Measurements from ENCODE around the gene UPK3BL1. TPM values are rescaled to one million over a fixed set of nuclear protein-coding genes. Genes with fewer than 3 reads are reported as not detected.
"Not testable (repeated sequence)": the region's sequence is repeated elsewhere in the genome, so short reads cannot be mapped to it uniquely, and the experiment has no call there.

UPK3BL1 gene
- polyA plus RNA-seq, 1 of the 3 experiments (the other 2 are of a cell fraction), result 16.5 TPM

DNA sequence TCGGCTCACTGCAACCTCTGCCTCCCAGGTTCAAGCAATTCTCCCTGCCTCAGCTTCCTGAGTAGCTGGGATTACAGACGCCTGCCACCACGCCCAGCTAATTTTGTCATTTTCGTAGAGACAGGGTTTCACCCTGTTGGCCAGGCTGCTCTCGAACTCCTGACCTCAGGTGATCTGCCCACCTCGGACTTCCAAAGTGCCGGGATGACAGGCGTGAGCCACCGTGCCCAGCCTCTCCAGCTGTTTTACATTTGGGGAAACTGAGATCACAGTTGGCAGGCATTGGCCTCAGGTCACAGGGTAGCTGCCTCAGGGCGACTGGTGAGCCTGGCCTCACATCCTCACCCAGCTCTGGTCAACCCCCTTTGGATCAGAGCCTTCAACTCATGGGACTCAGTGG is 32.9 kb downstream of the UPK3BL1 start:
- WGBS (ENCODE audit: low lambda C conversion rate), result 80% methylated on average over 1 of the region's 10 CpGs
- POLR2A ChIA-PET, result not testable (repeated sequence)

DNA sequence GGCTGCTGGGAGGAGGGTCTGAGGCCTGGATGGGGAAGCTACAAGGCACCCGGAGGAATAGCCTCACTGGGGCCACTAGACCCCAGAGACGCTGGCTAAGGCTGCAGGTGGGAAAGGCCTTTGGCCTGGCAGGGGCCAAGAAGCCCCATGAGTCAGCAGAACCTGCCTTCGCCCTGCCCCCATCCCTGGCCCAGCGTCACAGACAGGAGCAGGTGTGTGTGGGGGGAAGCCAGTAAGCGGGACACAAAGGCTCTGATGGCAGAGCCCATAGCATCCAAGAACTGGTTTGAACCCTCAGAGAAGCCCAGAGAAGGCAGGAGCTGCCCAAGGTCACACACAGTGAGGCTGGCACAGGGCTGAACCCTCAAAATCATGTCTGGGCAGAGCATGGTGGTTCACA is 35.7 kb downstream of the UPK3BL1 start:
- H3K9me3 ChIP-seq; H3K4me2 ChIP-seq; H3K9me2 ChIP-seq; H3K4me1 ChIP-seq (ENCODE audit: control insufficient read depth in 1 of 2, insufficient read depth in 2 of 2, low read depth in 1 of 2, low read length in 1 of 2); H3K4me3 ChIP-seq (ENCODE audit: low read depth in 2 of 2, low read length in 1 of 2); CTCF ChIA-PET; H4K20me1 ChIP-seq (ENCODE audit: insufficient read depth); H3K9ac ChIP-seq; H3K36me3 ChIP-seq (replicated peaks in 1 of 2; ENCODE audit: control insufficient read depth in 1 of 2, insufficient read depth in 2 of 2, low read length in 1 of 2); DNase-seq; POLR2A ChIA-PET; H2AFZ ChIP-seq (ENCODE audit: low read depth); H3K79me2 ChIP-seq (ENCODE audit: insufficient read depth); H3F3A ChIP-seq (replicated peaks; ENCODE audit: insufficient read depth); H3K27ac ChIP-seq (ENCODE audit: low read depth in 2 of 2, low read length in 1 of 2); H3K27me3 ChIP-seq (ENCODE audit: insufficient read depth): not testable (repeated sequence)
- WGBS (ENCODE audit: low lambda C conversion rate), result no CpG with 5 or more reads among the region's 5 CpGs

More for the DNA sequence above, 32.9 kb downstream of the UPK3BL1 start:
- H3K36me3 ChIP-seq (replicated peaks in 1 of 2; ENCODE audit: control insufficient read depth in 1 of 2, insufficient read depth in 2 of 2, low read length in 1 of 2); H3K4me3 ChIP-seq (ENCODE audit: low read depth in 2 of 2, low read length in 1 of 2); H3F3A ChIP-seq (replicated peaks; ENCODE audit: insufficient read depth); H3K27me3 ChIP-seq (ENCODE audit: insufficient read depth); H3K4me2 ChIP-seq; H3K9me2 ChIP-seq; H3K27ac ChIP-seq (ENCODE audit: low read depth in 2 of 2, low read length in 1 of 2); DNase-seq; H3K4me1 ChIP-seq (ENCODE audit: control insufficient read depth in 1 of 2, insufficient read depth in 2 of 2, low read depth in 1 of 2, low read length in 1 of 2); H3K79me2 ChIP-seq (ENCODE audit: insufficient read depth); H4K20me1 ChIP-seq (ENCODE audit: insufficient read depth); H2AFZ ChIP-seq (ENCODE audit: low read depth); CTCF ChIA-PET; H3K9ac ChIP-seq; H3K9me3 ChIP-seq: not testable (repeated sequence)

DNA sequence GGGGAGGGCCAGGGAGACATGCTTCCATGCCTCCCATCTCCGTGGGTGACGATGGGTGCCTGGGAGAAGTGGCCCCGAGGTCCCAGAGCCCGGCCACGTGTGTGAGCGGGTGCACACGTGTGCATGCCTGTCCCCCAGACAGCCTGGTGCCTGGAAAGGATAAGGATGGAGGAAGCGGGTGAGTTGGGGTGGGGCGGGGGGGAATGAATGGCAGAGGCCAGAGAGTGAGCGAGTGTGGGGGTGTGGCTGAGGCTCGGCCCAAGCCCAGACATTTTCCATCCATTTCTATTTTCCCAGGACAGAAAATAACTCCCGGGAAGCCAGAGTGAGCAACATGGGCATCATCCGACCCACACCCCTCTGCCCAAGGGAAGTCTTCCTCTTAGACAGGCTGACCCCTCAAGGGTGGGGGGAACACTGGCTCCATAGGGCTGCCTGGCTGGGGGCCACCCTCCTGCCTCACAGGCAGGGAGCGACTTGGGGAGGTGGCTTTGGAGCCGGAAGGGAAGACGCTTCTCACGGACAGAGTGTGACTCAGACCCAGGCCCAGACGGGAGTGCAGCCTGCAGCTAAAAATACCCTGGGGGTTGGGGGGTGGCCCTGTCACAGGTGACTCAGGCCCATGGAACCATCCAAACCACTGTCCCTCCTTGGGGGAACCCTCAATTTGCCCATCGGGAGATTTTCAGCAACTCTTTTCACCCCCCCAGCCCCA is 38.0 kb downstream of the UPK3BL1 start:
- CTCF ChIA-PET, POLR2A ChIA-PET: not testable (repeated sequence)
- WGBS (ENCODE audit: low lambda C conversion rate), result no CpG with 5 or more reads among the region's 19 CpGs

DNA sequence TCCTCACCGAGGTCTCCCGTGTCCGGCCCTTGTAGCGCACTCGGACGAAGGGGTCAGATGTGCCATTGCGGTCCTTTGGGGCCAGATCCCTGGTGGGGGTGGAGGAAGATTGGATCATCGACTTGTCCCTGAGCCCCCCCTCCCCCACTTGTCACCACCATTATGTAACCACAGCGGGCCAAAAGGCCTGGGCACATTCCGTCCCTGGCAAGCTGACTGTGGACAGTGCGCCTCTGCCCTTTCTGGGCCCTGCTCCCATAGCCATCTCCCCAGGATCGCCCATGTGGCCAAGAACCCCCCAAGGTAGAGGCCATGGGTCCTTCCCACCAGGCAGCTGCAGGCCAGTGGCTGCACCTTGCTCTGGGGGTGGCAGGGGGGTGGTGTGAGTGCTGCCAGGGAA is 40.3 kb downstream of the UPK3BL1 start:
- H2AFZ ChIP-seq (ENCODE audit: low read depth); H3K9me3 ChIP-seq; H3K4me3 ChIP-seq (ENCODE audit: low read depth in 2 of 2, low read length in 1 of 2); H3K9ac ChIP-seq; POLR2A ChIA-PET; H3K4me1 ChIP-seq (ENCODE audit: control insufficient read depth in 1 of 2, insufficient read depth in 2 of 2, low read depth in 1 of 2, low read length in 1 of 2); H3K79me2 ChIP-seq (ENCODE audit: insufficient read depth); H3K27me3 ChIP-seq (ENCODE audit: insufficient read depth); H4K20me1 ChIP-seq (ENCODE audit: insufficient read depth); DNase-seq; H3K4me2 ChIP-seq; H3K36me3 ChIP-seq (replicated peaks in 1 of 2; ENCODE audit: control insufficient read depth in 1 of 2, insufficient read depth in 2 of 2, low read length in 1 of 2); H3K9me2 ChIP-seq; H3K27ac ChIP-seq (ENCODE audit: low read depth in 2 of 2, low read length in 1 of 2); H3F3A ChIP-seq (replicated peaks; ENCODE audit: insufficient read depth); CTCF ChIA-PET: not testable (repeated sequence)
- no CpG with 5 or more reads among the region's 12 CpGs for WGBS (ENCODE audit: low lambda C conversion rate)

More for the DNA sequence above, 38.0 kb downstream of the UPK3BL1 start:
- not testable (repeated sequence) for H3K36me3 ChIP-seq (replicated peaks in 1 of 2; ENCODE audit: control insufficient read depth in 1 of 2, insufficient read depth in 2 of 2, low read length in 1 of 2); H4K20me1 ChIP-seq (ENCODE audit: insufficient read depth); H3K4me3 ChIP-seq (ENCODE audit: low read depth in 2 of 2, low read length in 1 of 2); H3K9me2 ChIP-seq; H3F3A ChIP-seq (replicated peaks; ENCODE audit: insufficient read depth); H3K4me1 ChIP-seq (ENCODE audit: control insufficient read depth in 1 of 2, insufficient read depth in 2 of 2, low read depth in 1 of 2, low read length in 1 of 2); H3K4me2 ChIP-seq; DNase-seq; H3K79me2 ChIP-seq (ENCODE audit: insufficient read depth); H3K9ac ChIP-seq; H2AFZ ChIP-seq (ENCODE audit: low read depth); H3K27me3 ChIP-seq (ENCODE audit: insufficient read depth); H3K9me3 ChIP-seq
- 0 out of 4 replicates have a peak overlapping the region, but pooled peaks of 1 of the 2 experiments have one; percentile 36 for H3K27ac ChIP-seq (ENCODE audit: low read depth in 2 of 2, low read length in 1 of 2)

DNA sequence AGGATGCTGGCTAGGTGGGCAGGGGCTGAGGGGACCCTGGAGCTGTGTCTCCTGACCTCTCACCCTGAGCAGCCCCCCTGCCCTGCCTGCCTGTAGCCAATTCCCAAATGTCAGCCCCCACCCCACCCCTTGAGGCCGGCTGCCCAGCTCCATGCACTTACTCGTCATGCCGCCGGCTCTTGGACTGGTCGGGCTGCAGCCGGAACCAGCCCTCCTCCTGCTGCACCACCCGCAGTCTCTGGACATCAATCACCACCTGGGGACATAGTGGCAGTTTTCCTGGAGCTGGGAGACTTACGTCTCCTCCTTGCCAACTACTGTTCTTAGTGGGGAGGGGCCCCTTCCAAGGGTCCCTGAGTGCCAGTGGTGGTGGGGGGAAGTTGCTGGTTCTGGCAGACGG is 42.9 kb downstream of the UPK3BL1 start:
- H3K4me2 ChIP-seq; H3K4me3 ChIP-seq (ENCODE audit: low read depth in 2 of 2, low read length in 1 of 2); DNase-seq; H3K4me1 ChIP-seq (ENCODE audit: control insufficient read depth in 1 of 2, insufficient read depth in 2 of 2, low read depth in 1 of 2, low read length in 1 of 2); H3K9me3 ChIP-seq; H3K9ac ChIP-seq; H3K27me3 ChIP-seq (ENCODE audit: insufficient read depth); H3K9me2 ChIP-seq; H3K79me2 ChIP-seq (ENCODE audit: insufficient read depth); H2AFZ ChIP-seq (ENCODE audit: low read depth); H4K20me1 ChIP-seq (ENCODE audit: insufficient read depth); H3F3A ChIP-seq (replicated peaks; ENCODE audit: insufficient read depth); H3K27ac ChIP-seq (ENCODE audit: low read depth in 2 of 2, low read length in 1 of 2); POLR2A ChIA-PET; CTCF ChIA-PET; H3K36me3 ChIP-seq (replicated peaks in 1 of 2; ENCODE audit: control insufficient read depth in 1 of 2, insufficient read depth in 2 of 2, low read length in 1 of 2): not testable (repeated sequence)
- WGBS (ENCODE audit: low lambda C conversion rate), result no CpG with 5 or more reads among the region's 9 CpGs

DNA sequence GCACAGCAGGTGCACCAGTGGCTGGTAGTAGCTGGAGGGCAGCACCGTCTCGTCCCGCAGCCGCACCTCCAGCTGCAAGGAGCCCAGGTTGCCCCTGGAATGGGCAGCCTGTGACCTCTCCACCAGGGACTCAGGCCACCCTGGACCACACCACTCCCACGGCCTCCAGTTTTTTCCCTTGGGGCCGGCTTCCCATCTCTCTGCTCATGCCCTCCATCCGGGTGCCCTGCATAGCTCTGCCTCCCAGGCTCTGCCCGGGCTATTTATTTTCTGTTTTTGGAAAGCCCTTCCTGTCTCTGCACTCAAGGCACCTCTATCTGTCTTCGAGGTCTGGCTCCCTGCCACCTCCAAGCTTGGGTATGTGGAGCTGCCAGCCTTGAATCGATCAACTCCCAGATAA is 46.6 kb downstream of the UPK3BL1 start:
- CTCF ChIA-PET; H2AFZ ChIP-seq (ENCODE audit: low read depth); H3K4me2 ChIP-seq; H3K27ac ChIP-seq (ENCODE audit: low read depth in 2 of 2, low read length in 1 of 2); POLR2A ChIA-PET; H3K4me3 ChIP-seq (ENCODE audit: low read depth in 2 of 2, low read length in 1 of 2); H3K9ac ChIP-seq; H3F3A ChIP-seq (replicated peaks; ENCODE audit: insufficient read depth); H3K79me2 ChIP-seq (ENCODE audit: insufficient read depth); H4K20me1 ChIP-seq (ENCODE audit: insufficient read depth); H3K9me2 ChIP-seq; DNase-seq; H3K4me1 ChIP-seq (ENCODE audit: control insufficient read depth in 1 of 2, insufficient read depth in 2 of 2, low read depth in 1 of 2, low read length in 1 of 2); H3K9me3 ChIP-seq; H3K27me3 ChIP-seq (ENCODE audit: insufficient read depth); H3K36me3 ChIP-seq (replicated peaks in 1 of 2; ENCODE audit: control insufficient read depth in 1 of 2, insufficient read depth in 2 of 2, low read length in 1 of 2): not testable (repeated sequence)
- WGBS (ENCODE audit: low lambda C conversion rate), result 63% methylated on average over 5 of the region's 10 CpGs

Data from SK-N-SH (cell line).